Esophagus mucosa (tissue), 1 donor: Measurements from ENCODE around the gene RARB. TPM values are rescaled to one million over a fixed set of nuclear protein-coding genes. Genes with fewer than 3 reads are reported as not detected.

Experiments used
- ATAC-seq: fragments of 200-7000 bp; cut with Tn5 transposase; one replicate; pipeline ENCODE4 v1.9.1; 2020
- total RNA-seq: library from RNA; stranded (reverse); gene quantifications from one replicate; pipeline ENCODE4 v1.2.4, GENCODE V29; 2023
- donor health status: DM: yes; HTN: yes; CAD: no.

The RARB gene
- total RNA-seq, 1 donor from 2014 or later, result 2.5 TPM

- peak; percentile 29 for ATAC-seq
Measured at GRCh38 chr3:25423780-25424588, 4.1 kb upstream of the RARB start.

- peak; percentile 69 for ATAC-seq
Measured at GRCh38 chr3:25424614-25425013, 3.4 kb upstream of the RARB start.

GRCh38 chr3:25426408-25426807, 1.7 kb upstream of the RARB start:
- ATAC-seq, result no peak

- ATAC-seq, result peak; percentile 68
Measured at GRCh38 chr3:25427155-25427554, 908 bp upstream of the RARB start.

GRCh38 chr3:25427563-25427941, 511 bp upstream of the RARB start:
- ATAC-seq, result no peak

GRCh38 chr3:25428789-25429335, 799 bp downstream of the RARB start:
- ATAC-seq, result no peak

GRCh38 chr3:25429361-25430286, 1.6 kb downstream of the RARB start:
- no peak for ATAC-seq

- ATAC-seq, result no peak
Measured at GRCh38 chr3:25430287-25430934, 2.3 kb downstream of the RARB start.

GRCh38 chr3:25430935-25431770, 3.1 kb downstream of the RARB start:
- ATAC-seq, result no peak

GRCh38 chr3:25432176-25432720, 4.2 kb downstream of the RARB start:
- no peak for ATAC-seq

GRCh38 chr3:25433106-25433505, 5.0 kb downstream of the RARB start:
- no peak for ATAC-seq

- no peak for ATAC-seq
Measured at GRCh38 chr3:25433868-25434267, 5.8 kb downstream of the RARB start.

GRCh38 chr3:25437953-25438352, 9.9 kb downstream of the RARB start:
- no peak for ATAC-seq

GRCh38 chr3:25438791-25439555, 10.9 kb downstream of the RARB start:
- no peak for ATAC-seq

- no peak for ATAC-seq
Measured at GRCh38 chr3:25441234-25441856, 13.3 kb downstream of the RARB start.

GRCh38 chr3:25442486-25442885, 14.4 kb downstream of the RARB start:
- no peak for ATAC-seq

GRCh38 chr3:25444273-25444672, 16.2 kb downstream of the RARB start:
- ATAC-seq, result no peak

GRCh38 chr3:25445731-25446130, 17.7 kb downstream of the RARB start:
- ATAC-seq, result no peak

- ATAC-seq, result no peak
Measured at GRCh38 chr3:25447285-25447684, 19.2 kb downstream of the RARB start.

- ATAC-seq, result no peak
Measured at GRCh38 chr3:25447925-25448324, 19.9 kb downstream of the RARB start.
